HTERT RPE-1 (cell line): ENCODE results near the gene MAP6.

Source experiments
- in situ Hi-C: fragments of 300-500 bp; cut with MboI; formaldehyde crosslinking; loops from 4 replicates; pipeline ENCODE4 v1.14.3; 2020; ENCODE audit warnings: low sequenced_read_pairs

Gene MAP6

DNA sequence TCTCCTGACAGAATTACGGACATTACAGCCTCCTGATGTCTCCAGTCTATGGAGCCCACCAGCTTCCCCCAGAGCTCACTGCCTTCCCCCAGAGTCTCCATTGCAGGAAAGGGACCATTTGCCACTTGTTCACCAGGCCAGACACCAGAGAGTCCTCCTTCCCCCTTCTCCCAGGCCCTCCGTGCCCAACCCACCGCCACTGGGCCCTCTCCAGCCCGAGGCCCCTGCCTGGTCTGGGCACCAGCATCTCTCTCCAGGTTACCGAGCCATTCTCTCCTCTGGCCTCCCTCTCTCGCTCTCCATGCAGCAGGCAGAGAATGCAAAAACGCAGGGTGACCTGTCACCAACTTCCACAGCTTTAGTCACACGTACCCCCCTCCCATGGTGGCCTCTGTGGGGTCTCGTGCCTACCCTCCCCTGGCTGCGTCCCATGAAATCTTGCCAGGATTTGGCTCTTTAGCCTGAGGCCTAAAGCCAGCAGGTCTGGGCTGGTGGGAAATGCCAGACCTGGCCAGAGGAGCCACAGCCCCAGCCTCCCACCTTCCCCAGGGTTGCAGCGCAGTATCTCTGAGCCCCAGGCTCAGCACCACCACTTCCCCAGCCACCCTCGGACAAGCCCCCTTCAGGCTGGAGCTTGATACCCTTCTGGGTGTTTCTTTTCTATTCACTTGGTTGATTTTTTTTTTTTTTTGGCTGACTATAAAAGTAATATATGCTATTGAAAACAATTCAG is 113.6 kb downstream of the MAP6 start:
- in situ Hi-C loops, result no loop called here

- in situ Hi-C loops, result no loop called here
These were observed 114.4 kb downstream of the MAP6 start for GRCh38 chr11:75554258-75555022.

DNA sequence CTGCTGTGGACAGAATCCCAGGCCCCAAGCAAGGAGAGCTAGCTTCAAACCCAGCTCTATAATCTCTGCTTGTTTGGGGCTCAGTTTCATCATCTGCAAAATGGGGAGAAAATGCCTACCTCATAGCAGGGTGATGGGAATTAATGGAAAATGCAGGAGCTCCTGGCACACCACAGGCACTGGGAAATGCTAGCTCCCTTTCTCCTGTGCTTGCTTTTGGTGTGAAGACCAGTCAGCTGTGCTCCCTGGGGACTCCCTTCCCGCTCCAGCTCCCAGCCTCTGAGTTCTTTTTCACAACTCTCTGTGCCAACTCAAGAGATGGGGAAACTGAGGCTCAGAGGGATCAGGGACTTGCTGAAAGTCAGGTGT is 115.0 kb downstream of the MAP6 start:
- in situ Hi-C loops, result no loop called here

GRCh38 chr11:75553182-75553581 is 115.7 kb downstream of the MAP6 start:
- in situ Hi-C loops, result no loop called here

- in situ Hi-C loops, result loop anchor here (25.0 kb wide), 1 partner anchor 112 kb away; the partner anchor contains the start of gene KLHL35
These were observed 119.4 kb downstream of the MAP6 start for GRCh38 chr11:75549370-75549958.

GRCh38 chr11:75548595-75549272 is 120.1 kb downstream of the MAP6 start:
- in situ Hi-C loops, result loop anchor here (25.0 kb wide), 1 partner anchor 111 kb away; the partner anchor contains the start of gene KLHL35

GRCh38 chr11:75547617-75548058 is 121.2 kb downstream of the MAP6 start:
- in situ Hi-C loops, result loop anchor here (25.0 kb wide), 1 partner anchor 110 kb away; the partner anchor contains the start of gene KLHL35

DNA sequence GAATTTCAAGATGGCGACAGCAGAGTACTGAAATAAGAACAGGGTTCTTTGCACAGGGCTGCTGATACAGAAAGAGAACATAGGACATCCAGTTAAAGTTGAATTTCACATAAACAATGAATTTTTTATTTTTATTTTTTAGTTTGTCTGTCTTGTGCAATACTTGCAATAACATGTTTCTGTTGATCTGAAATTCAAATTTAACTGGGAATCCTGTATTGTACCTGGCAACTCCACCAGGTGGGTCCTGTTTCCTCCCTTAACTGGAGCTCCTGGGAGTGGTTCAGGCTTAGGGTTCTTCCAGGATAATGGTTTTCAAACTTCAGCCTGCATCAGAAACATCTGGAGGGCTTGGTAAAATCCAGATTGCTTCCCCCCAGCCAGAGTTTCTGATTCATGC is 121.7 kb downstream of the MAP6 start:
- in situ Hi-C loops, result loop anchor here (25.0 kb wide), 1 partner anchor 110 kb away; the partner anchor contains the start of gene KLHL35

- in situ Hi-C loops, result loop anchor here (25.0 kb wide), 1 partner anchor 107 kb away; the partner anchor contains the start of gene KLHL35
These were observed 125.0 kb downstream of the MAP6 start for GRCh38 chr11:75543806-75544205.

DNA sequence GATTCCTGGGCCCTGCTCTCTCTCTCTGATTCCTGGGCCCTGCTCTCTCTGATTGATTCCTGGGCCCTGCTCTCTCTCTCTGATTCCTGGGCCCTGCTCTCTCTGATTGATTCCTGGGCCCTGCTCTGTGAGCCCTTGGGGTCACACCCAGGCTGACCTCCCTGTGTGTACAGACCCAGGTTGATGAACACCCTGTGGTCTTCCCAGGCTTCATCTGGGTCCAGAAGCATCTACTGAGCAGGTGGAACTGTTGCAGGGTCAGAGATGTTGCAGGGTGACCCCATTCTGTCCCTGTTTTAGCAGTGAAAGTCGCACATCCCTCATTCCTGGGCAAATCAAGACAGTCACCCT is 126.8 kb downstream of the MAP6 start:
- in situ Hi-C loops, result loop anchor here (25.0 kb wide), 1 partner anchor 105 kb away; the partner anchor contains the start of gene KLHL35

GRCh38 chr11:75541193-75542087 is 127.4 kb downstream of the MAP6 start:
- in situ Hi-C loops, result loop anchor here (25.0 kb wide), 1 partner anchor 104 kb away; the partner anchor contains the start of gene KLHL35

GRCh38 chr11:75539459-75540334 is 129.1 kb downstream of the MAP6 start:
- in situ Hi-C loops, result loop anchor here (25.0 kb wide), 1 partner anchor 102 kb away; the partner anchor contains the start of gene KLHL35

- in situ Hi-C loops, result loop anchor here (25.0 kb wide), 1 partner anchor 101 kb away; the partner anchor contains the start of gene KLHL35
These were observed 130.5 kb downstream of the MAP6 start for GRCh38 chr11:75538150-75538942.

GRCh38 chr11:75537740-75538139 is 131.1 kb downstream of the MAP6 start:
- in situ Hi-C loops, result loop anchor here (25.0 kb wide), 1 partner anchor 100 kb away; the partner anchor contains the start of gene KLHL35
